GM19099 (cell line): Measurements from ENCODE around the gene CDRT15.
"Not testable (repeated sequence)": the region's sequence is repeated elsewhere in the genome, so short reads cannot be mapped to it uniquely, and the experiment has no call there.

Source experiments
- POLR2A ChIP-seq: IDR thresholded peaks from 3 replicates; pipeline ENCODE4 v1.6.1; 2011; ENCODE audit warnings: low read depth; ENCODE audit not compliant: insufficient read length; ENCODE audit errors: extremely low read depth

Gene CDRT15

DNA sequence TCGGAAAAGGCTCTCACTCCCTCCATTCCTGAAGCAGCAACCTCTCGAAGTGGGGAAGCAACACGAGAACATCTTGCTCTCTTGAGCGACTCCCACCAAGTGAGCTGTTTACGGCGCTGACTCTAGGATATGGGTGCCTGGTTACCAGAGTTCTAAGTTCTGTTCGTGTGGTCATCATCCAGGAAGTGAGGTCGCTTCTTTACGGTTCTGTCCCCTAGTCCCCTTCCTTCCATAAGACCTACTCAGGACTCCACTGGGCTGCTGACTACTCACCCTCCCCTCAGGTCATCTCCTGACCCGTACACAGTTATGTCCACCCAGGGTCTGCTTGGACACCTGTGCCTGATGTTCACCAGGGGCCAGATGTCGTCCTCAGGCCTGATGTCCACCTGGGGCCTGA, at the start of gene CDRT15:
CDRT15 (minus strand) TSS at position 101 of the 400 bp plus-strand sequence; CDS start at position 72, 29 bp downstream.
- TF ChIP-seq POLR2A: not testable (repeated sequence)

DNA sequence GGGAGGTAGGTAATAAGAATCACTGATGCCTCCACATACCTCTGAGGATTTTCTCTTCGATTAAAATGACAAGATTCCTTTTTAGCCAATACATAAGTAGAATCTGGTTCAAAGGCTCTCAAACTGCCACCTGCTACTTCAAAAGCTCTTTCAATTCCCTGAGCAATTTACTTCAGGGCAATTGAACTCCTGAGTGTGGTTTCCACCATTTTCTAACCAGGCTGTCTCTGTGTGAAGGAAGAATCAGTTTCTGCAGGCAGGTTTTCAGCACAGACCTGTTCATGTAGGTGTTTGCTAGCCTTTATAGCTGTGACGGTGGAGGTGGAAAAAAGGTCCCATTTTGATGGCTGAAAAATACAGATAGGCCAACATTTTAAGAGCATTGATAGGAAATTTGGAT, 46.1 kb upstream of the CDRT15 start:
- TF ChIP-seq POLR2A: no peak

DNA sequence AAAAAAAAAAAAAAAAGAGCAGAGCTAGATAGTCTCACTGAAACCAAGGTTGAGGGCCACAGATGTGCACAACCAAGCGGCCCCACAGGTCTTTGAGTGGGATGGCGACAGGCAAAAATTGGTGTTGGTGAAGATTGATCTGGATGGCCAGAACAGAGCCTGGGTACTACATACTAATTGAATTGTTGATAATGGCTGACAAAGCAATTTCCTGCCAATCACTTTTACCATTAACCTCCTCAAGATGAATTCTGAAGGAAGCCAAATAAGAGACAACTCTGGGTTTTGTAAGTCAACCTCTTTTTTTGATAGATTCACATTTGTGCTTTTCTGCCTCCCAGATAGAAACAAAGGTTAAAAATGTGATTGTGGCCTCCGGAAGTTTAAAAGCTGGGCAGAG, 44.9 kb upstream of the CDRT15 start:
- no peak for TF ChIP-seq POLR2A

DNA sequence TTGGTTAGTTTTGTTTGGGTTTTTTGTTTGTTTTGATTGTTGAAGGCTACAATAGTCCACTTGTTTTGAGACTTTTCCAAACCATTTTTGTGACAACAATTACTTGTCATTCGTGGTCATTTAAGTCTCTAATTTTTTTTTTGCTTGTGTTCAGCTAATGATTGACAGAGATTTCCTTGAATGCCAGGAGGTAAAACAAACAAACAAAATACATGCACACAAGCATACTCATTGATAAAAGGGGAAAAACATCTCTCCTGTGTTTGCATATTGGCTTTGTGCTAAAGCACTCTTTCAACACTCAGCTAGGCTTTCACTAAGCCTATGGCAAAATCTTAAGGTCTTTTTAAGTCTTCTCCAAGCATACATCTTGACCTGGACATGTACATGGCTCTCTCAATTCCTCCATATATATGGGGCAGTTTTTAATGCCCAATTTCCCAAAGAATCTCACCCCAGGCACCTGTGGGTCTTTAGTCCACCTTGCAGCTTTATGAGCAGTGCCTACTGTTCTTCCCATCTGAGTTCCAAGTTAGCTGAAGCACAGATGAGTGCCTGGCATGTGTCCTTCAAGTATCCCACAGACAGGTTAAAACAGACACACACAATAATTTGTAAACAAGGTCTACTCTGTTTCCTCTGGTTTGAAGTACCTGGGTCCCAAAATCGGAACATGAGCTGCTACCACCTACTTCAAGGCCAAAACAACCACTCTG, 40.0 kb upstream of the CDRT15 start:
- TF ChIP-seq POLR2A: no peak

DNA sequence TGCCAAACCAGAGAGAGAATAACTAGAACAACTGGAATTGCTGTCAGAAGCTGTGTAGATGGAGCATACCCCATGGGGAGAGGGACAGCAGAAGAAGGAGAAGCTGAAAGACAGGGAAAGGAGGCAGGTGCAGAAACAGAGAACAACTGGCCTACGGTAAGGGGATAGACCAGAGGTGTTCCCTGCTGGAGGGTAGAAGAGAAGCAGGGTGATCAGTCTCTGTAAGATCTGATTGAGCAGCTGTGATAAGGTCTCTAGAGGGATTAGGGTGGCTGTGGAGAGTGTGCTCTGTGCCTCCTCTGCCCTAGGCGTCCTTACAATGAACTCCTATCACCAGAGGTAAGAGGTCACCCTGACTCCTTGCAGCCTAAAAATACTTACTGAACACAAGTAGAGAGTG, 33.8 kb upstream of the CDRT15 start:
- TF ChIP-seq POLR2A: no peak

DNA sequence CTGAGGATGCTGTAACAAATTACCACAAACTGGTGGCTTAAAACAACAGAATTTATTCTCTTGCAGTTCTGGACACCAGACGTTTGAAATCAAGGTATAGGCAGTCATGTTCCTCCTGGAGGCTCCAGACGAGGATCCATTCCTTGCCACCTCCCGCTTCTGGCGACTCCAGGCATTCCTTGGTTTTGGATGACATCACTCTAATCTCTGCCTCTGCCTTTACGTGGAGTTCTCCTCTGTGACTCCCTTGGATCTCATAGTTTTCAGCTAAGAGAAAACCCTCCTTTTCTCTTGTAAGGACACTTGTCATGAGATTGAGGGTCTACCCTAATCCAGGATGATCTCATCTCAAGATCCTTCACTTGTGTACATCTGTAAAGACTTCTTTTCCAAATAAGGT, 32.8 kb upstream of the CDRT15 start:
- no peak for TF ChIP-seq POLR2A

DNA sequence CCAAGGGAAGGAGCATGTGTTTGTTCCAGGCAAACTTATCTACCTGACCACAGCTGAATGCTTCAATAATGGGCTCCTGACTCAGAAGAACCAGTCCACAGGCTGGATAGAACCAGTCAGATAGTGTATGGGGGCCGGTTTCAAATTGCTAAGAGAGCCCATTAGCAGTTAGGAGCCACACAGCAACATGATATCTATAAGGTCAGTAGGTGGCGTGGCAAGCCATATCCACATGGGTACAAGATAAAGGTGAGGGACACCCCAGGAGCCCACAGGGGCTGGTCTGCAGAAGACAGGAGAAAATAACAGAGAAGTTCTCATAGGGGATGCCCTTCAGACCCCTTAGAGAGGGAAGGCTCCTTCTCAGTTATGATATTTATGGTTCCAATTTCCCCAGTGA, 31.6 kb upstream of the CDRT15 start:
- no peak for TF ChIP-seq POLR2A

DNA sequence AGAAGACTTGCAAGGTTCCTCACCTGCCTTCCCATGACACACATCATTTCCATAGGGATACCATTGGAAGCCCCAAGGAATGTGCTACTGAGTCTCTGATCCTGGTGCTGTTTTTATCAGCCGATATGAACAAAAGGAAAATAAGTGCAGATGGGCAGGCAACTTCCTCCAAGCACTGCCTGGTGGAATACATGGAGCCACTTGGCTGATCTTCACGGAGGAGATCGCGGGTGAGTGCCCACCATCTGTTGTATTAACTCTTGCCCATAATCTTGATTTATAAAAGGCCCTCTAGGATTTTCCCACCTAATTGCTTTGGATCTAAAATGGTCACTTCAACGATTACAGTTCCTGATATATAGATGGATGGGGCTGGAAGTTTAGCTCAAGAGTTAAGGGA, 24.7 kb upstream of the CDRT15 start:
- no peak for TF ChIP-seq POLR2A

DNA sequence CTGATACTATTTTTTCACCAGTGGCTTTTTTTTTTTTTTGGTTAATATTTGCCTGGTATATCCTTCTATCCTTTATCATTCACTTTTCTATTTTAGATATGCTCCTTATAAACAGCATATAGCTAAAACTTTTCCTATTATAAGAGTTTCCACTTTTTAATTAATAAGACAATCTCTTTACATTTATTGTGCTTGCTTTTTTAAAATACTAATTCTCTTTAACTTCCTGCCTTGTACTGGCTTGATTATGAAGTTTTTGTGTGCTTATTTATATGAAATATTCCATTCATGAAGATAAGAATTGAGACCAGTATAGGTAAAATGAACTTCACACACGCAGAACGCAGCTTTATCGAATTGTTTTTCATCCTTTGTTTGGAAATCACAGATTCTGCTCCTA, 9.0 kb upstream of the CDRT15 start:
- TF ChIP-seq POLR2A: no peak

DNA sequence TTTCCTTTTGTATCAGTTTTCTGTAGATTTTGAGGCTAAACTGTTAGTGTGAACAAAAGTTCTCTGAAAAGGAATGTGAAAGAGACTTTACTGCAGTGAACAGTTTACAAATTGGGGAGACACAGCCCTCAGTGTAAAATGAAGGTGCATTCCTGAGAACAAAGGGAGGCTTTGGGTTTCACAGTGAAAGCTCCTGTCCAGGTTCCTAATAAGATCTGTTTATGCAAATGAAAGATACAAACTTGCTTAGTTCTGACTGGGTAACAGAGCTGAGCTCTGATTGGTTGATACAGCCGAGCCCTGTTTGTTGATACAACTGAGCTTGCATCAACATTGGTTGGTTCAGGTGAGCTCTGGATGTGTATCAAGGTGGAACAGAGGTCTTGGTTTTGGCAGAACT, 8.3 kb upstream of the CDRT15 start:
- TF ChIP-seq POLR2A: no peak

DNA sequence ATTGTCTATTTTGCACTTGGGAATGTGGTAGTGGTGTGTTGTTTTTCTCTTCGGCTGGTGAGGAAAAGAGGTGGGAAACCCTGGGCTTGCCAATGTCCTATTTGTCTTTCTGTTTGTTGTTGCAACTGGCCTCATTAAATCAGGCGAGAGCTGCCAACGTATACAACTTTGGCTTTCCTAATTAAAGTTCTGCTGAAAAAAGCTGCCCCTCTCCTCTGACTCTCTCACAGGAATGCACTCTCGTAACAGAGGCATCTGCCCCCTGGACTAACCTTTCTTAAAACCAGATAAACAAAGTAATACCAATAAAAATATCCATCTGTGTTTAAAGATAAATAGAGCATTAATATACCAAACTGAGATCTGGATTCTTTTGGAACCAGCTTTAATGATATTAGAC, 7.8 kb downstream of the CDRT15 start:
- TF ChIP-seq POLR2A: no peak

DNA sequence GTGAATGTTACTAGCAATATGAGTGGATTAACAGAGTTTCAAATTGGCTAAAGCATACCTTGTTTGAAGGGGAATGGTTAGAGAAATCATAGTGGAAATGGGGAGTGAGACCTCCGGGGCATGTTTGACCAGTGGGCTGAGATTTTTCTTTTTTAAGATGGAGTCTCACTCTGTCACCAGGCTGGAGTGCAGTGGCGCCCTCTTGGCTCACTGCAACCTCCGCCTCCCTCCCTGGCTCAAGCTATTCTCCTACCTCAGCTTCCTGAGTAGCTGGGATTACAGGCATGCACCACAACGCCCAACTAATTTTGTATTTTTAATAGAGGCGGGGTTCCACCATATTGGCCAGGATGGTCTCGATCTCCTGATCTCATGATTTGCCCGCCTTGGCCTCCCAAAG, 9.6 kb downstream of the CDRT15 start:
- TF ChIP-seq POLR2A: no peak

DNA sequence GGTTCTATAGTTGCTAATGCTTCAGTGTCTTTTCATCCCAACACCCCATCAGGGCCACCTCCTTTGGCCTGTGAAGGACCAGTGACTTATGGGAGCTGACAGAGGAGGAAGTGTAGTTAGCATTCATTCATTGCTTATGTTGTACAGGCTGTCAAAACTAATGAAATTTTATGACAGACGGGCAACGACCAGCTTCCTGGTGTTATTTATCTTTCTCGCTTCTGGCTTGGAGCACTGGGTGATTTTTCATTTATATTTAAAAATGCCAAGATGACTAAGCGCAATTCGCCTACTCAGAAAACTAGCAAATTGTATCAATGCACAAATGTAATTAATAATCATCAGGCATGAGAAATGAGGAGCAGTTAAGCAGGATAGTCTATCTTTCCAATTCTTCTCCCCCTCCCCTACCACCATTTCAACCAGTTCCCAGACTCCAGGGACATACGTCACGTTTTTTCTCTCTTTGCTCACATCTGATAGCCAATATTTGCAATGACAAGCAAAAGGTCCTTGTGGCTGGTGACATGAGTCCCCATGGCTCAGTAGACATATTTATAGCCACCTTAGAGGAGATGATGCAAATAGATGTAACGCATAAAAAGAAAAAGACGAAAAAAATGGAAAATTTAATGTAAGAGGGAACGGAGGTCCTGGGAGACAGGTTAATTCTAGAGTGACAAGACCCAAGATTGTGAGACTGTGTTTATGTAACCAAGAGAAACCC, 11.2 kb downstream of the CDRT15 start:
- no peak for TF ChIP-seq POLR2A

DNA sequence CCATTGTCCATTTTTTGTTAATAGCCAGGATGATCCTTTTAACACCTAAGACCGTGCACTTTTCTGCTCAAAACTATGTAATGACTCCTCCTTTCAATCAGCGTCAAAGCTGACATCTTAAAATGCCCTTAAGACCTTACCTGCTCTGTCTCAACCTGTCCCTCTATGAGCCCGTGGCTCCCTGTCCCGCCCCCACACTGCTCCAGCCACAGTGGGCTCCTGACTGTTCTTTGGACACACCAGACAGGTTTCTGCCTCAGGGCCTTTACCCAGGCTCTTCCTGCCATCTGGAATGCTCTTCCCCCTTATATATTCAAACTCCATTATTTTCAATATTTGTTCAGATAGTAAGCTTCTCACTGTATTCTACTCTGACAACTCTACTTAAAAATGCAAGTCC, 14.1 kb downstream of the CDRT15 start:
- TF ChIP-seq POLR2A: no peak

DNA sequence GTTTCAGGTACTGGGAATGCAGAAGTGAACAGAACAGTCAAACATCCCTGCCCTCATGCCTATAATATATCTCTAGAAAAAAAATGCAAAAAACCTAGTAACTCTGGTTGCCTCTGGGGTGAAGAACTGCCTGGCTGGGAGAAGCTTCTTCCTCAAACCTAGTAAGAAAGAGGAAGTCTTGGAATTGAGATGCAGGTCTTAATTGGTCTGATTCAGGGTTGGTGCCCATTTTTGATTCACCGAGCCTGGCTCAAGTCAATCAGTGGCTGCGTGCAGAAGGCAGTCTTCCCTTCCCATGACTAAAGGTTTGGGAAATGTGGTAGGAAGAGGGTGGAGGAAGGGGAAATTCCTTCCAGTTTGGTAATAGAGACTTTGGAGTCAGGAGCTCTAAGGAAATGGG, 22.4 kb downstream of the CDRT15 start:
- no peak for TF ChIP-seq POLR2A

DNA sequence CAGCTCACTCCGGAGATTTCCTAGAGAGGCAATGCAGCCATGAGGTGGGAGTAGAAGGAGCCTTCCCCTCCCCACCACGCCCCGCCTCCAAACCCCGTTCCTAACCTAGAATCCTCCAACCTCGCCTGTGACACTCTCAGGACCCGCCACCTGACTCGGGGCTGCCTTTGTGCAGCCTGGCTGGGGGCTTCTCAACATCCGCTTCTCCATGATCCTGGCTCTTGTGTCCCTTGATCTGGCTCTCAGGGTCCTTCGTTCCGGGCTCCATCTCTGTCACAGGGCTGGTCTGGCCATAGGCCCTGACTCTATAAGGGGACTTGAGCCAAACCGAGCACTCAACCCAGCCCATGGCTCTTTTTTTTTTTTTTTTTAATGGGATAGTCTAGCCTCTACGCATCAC, 24.3 kb downstream of the CDRT15 start:
- TF ChIP-seq POLR2A: no peak
